Measurements from ENCODE around the gene RELN.
"Not testable (repeated sequence)": the region's sequence is repeated elsewhere in the genome, so short reads cannot be mapped to it uniquely, and the experiment has no call there.

The RELN gene

DNA sequence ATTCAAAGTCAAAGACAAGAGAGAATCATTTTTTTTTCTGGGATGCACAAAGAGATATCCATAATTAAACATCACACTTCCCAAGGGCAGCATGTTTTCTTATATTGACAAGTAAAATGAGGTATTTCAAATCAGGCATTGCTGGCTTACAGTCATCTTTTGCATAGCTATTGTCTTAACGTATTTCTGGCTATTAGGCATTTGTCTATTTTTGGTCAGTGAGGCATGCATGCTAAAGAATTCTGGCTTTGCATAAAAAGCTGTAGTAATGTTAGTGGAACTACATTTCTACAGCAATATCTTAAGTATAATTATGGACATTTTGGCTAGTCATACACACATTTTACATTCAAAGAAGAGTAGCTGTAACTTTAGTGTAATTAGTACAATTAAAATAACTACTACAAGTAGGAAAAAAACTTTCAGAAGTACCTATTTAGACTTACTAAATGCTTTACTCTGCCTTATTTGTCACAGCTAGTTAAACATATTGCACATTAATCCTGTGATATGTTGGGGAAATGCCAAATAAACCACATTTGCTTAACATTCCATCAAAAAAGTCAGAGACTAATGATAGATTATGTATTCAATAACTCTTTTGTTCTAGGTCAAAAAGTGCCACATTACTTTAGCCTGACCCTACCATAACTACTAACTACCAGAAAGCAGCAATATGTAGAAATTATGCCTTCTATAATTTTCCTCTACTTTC, 76.4 kb downstream of the RELN start:
- no peak for DNase-seq (ENCODE audit: extremely low spot score, insufficient read length, low read depth)
- no peak for FAIRE-seq

DNA sequence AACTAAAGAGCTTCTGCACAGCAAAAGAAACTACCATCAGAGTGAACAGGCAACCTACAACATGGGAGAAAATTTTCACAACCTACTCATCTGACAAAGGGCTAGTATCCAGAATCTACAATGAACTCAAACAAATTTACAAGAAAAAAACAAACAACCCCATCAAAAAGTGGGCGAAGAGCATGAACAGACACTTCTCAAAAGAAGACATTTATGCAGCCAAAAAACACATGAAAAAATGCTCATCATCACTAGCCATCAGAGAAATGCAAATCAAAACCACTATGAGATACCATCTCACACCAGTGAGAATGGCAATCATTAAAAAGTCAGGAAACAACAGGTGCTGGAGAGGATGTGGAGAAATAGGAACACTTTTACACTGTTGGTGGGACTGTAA, 78.4 kb downstream of the RELN start:
- not testable (repeated sequence) for FAIRE-seq; DNase-seq (ENCODE audit: extremely low spot score, insufficient read length, low read depth)

DNA sequence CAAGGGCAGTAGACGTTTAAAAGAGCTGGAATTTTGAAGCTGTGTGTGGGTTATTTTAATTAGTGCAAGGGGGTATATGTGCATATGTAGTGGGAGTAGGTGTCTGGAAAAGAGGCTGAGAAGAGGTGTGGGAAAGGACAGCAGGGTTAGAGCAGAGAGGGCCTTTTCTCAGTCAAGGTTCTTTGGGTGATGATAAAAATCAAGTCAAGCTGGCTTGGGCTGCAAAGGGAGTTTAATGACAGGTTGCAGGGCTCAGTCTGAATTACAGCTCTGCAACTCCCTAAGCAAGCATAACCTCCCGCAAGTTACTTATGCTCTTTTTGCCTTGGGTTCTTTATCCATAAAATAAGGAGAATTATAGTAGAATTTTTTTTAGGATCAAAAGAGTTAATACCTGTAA, 83.5 kb downstream of the RELN start:
- no peak for FAIRE-seq
- no peak for DNase-seq (ENCODE audit: extremely low spot score, insufficient read length, low read depth)

DNA sequence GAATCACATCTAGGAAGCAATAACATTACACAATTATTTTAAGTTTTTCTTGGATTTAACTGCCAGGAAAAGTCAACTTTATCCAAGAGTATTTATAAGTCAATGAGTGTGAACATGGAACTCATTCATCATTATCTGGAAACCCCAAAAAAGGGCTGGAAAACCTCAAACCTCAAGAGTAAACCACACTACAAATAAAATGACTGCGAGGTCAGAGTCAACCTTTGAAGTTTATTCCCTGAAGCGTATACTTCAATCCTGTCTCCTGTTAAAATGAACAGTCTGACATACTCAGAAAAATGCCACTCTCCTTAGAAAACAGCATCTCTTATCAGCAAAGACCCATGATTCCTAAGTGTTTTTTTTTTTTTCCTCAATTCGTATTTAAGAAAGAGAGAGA, 86.5 kb downstream of the RELN start:
- no peak for FAIRE-seq
- no peak for DNase-seq (ENCODE audit: extremely low spot score, insufficient read length, low read depth)

DNA sequence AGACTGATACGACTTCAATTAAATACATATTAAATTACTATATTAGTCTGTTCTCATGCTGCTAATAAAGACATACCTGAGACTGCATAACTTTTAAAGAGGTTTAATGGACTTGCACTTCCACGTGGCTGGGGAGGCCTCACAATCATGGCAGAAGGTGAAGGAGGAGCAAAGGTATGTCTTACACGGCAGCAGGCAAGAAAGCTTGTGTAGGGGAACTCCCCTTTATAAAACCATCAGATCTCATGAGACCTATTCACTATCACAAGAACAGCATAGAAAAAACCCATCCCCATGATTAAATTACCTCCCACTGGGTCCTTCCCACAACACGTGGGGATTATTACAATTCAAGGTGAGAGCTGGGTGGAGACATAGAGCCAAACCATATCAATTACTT, 92.6 kb downstream of the RELN start:
- not testable (repeated sequence) for DNase-seq (ENCODE audit: extremely low spot score, insufficient read length, low read depth); FAIRE-seq

DNA sequence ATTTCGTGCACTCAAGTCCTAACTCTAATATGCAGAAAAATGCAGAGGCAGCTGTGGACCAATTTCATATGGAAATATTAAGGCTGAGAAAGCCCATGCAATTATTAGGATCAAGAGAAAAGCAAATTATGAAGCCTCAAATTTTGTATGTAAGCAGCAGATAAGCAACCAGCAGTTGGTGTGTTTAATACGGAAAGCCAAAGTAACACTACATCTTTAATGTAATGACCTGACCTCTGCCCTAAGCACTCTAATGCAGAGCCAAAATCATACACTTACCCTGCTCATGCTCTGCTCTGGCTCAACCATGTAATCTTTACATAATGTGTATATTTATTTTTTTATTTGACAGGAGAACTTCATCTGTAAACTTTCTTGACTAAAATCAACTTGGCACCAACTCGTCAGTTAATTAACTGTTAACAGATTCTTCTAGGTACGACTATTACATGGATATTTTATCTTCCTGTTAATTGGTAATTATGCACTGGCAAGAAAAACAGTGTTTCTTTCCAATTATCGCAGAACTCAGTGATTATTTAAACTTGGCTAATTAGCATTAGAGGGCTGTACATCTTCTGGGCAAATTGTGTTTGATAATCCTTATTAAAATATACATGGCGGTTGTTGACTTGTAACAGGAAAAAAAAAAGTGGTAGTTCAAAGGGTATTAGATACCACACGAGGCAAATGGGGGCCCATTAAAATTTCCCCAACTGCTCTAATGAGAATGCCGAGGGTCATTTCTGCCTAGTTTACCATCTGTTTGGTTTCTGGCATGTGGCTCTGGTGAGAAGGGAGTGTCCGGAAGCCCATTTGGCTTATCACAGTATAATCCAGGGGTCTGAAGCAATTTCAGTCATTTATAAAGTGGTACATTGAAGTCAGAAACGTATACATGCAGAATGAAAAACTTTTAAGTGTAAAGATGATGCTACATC, 94.5 kb downstream of the RELN start:
- FAIRE-seq (no peak), DNase-seq (ENCODE audit: extremely low spot score, insufficient read length, low read depth) (no peak)

DNA sequence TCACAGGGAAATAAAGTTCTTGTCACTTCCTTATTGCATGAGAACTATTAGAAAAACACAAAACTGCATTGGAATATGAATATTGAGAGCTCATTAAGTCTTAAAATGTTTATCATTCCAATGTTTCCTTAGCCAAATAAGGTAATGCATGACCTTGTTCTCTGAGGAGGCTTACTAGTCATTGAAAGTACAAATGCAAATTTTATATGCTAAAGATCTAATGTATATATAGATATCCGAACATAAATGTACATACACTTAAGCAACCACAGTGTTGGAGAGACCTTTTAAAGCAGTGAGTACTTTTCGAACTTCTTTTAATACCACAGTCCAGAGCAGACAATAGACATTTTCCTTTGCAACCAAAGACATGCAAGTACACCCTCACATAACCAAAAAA, 96.1 kb downstream of the RELN start:
- FAIRE-seq, result no peak
- DNase-seq (ENCODE audit: extremely low spot score, insufficient read length, low read depth), result no peak

DNA sequence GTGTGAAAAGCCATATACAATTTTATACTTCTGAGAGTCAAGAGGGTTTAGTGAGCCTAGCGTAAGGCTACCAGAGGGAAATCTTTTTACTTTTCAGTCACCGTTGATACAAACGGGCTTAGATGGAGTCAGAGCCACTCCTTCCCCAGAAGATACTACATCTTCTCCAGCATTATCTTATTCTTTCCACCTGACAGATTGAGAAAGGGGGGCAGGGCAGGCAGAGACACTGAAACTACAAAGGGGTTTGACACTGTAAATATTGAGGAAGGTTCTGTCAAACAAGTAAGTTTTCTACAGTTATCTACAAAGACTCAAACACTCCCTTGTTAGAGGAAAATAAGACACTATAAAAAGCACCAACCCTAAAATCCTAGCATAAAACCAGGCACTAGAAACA, 100.0 kb downstream of the RELN start:
- DNase-seq (ENCODE audit: extremely low spot score, insufficient read length, low read depth) (no peak), FAIRE-seq (no peak)

DNA sequence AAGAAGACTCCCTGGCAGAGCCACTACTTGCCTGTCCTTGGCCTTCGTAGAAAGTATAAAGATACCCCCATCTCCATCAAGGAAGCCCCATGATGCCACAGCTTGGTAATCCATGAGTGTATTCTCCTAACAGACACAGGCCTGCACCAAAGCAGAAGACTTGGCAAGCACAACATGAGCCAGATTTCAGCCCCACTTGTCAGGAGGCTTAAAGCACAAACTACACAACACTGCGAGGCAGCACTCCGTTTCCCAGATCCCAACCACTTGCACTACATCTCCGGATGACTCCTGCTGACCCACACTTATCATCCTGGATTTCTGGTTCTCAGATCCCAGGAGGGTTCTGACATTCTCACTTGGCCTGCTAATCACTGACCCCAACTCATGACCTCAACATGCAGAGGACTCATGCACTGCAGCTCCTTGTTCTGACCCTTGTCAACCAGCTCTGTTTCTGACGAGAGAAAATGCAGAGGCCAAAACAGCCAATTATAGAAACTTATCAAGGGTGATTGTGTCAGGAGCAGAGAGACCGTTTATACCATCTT, 100.8 kb downstream of the RELN start:
- DNase-seq (ENCODE audit: extremely low spot score, insufficient read length, low read depth) (no peak), FAIRE-seq (no peak)

DNA sequence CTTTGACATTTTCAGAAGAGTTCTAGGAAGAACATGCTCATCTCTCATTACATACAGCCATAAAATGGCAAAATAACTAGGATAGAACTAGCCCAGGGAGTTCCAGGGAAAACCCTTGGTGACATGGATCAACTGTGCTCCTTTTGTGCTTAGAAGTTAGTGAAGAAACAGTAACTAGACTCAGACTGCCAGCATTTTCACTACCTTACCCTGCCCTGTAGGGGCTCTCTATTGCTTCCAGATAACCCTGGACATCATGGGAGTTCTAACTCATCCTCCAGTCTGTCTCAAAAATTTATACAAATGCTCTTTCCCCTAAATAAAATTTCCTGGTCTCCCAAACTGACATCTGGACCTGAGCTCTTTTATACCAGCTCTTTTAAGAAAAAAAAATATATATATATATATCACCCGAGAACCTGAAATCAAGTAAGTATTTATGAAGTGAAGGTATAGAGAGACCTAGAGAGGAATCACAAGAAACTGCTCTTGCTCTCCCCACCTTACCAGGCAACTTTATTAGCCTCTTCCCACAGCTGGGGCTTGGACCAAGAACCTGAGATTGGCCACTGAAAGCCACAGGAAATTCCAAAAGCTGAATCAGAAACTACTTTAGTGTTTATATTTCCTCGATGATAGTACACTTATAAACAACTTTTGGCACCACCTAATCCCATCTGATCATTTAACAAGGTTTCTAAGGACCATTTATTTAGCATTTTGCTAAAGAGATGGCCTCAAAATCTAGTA, 101.4 kb downstream of the RELN start:
- DNase-seq (ENCODE audit: extremely low spot score, insufficient read length, low read depth) (no peak), FAIRE-seq (no peak)

DNA sequence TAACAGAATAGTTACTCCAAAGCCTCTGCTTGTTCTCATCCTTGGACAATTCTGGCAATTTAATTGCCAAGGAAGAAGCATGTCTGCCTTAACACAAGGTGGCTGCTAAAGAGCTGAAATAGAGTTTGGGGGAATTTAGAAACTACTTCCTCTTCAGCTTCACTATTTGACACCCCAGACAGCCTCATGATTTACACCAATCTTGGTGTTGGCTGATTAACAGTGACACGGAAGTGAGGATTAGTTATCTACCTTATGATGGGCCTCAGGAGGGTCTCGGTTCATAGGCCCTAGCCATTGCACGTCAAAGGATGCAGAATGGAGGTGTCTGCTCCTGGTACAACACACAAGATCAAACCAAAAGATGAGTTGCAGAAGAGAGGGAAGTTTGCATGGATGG, 102.4 kb downstream of the RELN start:
- no peak for DNase-seq (ENCODE audit: extremely low spot score, insufficient read length, low read depth)
- FAIRE-seq, result no peak

DNA sequence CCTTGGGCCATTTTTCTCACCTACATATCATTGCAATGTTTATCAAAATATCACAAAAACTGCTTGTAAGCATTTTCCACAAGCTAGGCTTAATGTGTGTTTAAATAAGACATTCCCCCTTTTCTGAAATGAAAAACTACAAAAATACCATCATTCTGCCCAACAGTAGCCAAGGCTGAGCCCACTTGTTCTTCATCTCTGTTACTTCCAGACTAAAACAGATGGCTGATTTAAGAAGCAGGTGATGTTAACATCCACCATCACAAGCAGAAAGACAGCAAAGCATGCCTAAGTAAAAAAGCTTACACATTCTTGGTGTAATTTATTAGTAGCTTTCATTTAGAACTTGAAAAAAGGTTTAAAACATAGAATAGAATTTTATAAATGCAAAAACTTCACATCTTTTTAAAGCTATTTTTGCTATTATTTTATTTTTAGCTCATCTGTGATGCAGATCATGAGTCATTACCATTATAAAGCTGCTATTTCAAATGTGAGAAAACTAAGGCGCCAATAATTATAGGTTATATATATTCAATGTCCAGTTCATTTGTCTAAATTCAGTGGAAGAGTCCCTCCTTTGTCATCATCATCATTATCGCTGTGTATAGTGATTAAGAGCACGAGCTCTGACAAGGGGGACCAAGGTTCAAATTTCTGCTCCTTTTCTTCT, 109.4 kb downstream of the RELN start:
- no peak for DNase-seq (ENCODE audit: extremely low spot score, insufficient read length, low read depth)
- no peak for FAIRE-seq

DNA sequence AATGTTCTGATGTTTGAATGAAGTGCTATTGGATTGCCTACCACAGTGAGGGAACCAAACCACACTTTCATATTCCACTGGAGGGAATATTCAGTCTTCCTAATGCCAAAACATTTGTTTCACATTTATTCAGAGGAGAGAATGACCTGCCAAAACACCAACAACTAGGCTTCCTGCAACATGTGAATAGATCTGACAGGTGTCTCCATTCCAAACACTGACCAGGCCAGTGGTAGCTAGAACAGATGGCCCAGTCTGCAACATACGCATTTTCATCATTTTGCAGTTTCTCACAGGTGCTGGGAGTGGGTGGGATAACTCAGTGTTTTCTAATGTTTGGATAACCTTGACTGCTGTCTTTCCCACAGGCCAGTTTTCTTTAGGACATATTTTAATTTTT, 110.0 kb downstream of the RELN start:
- DNase-seq (ENCODE audit: extremely low spot score, insufficient read length, low read depth) (no peak), FAIRE-seq (no peak)

DNA sequence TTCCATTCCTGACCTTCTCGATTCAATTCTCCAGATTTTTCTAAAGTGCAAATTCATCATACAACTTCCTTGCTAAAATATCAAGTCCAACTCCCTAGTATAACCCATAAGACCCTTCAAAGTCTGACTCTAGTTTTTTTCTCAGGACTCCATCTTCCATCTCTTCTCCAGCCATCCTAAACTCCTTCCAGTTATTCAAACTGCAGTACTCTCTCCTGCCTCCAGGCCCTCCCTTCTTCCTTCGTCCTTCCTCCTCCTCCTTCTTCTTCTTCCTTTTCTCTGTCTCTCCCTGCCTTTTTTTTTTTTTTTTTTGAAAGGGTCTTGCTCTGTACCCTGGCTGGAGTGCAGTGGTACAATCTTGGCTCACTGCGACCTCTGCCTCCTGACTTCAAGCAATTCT, 111.9 kb downstream of the RELN start:
- no peak for FAIRE-seq
- DNase-seq (ENCODE audit: extremely low spot score, insufficient read length, low read depth), result no peak

DNA sequence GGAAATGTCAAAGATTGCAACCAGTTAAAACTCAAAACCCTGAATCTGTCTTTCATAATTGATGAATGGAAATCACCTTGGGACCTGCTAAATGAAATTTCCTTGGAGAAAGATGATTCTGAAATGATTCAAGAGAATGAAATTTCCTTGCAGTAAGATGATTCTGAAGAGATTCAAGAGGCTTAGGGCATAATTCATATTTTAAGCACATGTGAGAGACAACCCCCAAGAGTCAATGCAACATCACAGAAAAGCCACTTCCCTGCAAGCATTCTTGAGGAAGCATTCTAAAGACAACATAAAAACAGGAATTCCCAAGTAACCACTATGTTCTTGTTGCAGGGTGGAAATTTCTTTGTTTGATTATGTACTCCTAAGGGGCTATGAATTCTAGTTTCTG, 113.7 kb downstream of the RELN start:
- no peak for DNase-seq (ENCODE audit: extremely low spot score, insufficient read length, low read depth)
- FAIRE-seq, result no peak

DNA sequence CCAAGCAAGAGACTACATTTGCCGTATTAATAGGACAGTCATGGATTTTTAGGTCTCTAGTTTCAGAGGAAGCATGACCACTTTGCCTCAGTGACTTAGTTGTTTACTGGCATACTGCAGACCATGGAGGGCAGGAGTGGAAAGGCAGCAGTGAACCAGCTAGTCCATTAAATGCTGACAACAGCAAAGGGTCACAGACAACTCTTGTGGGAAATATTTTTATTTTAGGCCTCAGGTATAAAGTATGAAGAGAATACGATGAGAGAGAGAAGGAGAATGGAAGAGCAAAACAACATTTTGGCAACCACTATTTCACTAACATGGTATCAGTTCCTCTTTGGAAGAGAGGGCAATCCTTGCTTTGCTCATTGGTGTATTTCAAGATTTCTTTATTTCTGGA, 118.0 kb downstream of the RELN start:
- no peak for FAIRE-seq
- DNase-seq (ENCODE audit: extremely low spot score, insufficient read length, low read depth), result no peak

DNA sequence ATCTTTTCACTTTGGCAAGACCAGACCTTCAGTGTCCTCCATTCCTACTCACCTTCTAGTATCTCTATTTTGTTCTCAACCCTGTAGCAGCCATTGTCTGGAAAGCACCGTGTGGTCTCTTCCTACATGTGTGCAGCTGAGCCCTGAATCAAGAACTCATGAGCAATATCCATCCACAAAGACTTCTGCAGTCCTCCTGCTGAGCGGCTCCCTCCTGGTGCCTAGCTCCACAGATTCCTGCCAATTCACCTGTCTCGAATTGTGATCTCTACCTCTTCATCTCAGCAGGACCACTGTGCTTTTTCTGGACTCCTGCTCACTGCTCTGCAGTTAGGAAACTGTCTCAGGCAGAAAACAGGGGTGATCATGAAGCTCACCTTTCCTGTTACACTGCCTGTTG, 118.8 kb downstream of the RELN start:
- no peak for FAIRE-seq
- DNase-seq (ENCODE audit: extremely low spot score, insufficient read length, low read depth), result no peak

DNA sequence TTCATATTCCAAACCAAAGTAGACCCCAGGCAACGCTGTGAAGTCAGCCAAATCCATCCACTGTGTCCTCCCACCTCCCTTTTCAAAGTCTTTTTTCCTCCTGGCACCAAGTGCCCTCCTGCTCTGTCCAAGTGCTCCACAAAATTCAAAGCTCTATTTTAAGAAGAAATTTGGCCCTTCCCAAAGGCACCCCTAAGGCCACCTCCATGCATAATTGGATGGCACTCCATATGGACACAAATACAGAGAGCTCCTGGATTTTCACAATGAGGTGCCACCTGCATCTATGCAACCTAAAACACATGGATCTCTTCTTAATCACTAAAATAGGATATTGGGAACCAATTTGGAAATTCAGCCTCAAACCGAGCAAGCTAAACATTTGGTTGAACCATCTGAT, 121.6 kb downstream of the RELN start:
- DNase-seq (ENCODE audit: extremely low spot score, insufficient read length, low read depth) (no peak), FAIRE-seq (no peak)

DNA sequence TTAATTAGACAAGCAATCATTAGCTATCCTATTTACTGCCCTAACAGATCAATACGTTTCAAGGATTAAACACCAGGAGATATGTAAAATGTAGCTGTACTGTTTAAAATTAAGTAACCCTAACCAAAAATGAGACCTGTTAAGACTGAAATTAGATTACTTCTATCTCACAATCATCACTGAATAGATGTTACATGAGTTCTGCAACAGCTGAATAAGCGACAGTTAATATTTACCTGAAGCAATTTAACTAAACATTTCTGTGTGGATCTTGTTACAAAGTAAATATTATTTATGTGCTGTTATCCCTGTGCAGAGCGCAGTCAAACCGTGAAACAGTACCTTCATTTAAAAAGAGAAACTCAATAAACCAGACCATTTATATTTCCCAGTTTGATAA, 122.5 kb downstream of the RELN start:
- DNase-seq (ENCODE audit: extremely low spot score, insufficient read length, low read depth) (no peak), FAIRE-seq (no peak)

DNA sequence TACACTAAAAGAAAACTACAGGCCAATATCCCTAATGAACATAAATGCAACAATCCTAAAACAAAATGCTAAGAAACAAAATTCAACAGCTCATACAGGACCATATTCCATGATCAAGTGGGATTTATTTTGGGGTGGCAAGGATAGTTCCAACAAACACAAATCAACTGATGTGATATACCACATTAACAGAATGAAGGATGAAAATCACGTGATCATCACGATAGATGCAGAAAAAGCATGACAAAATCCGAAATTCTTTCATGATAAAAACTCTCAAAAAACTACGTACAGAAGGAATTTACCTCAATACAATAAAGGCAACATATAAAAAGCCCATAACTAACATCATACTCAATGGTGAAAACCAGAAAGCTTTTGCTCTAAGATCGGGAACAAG, 124.0 kb downstream of the RELN start:
- no peak for FAIRE-seq
- no peak for DNase-seq (ENCODE audit: extremely low spot score, insufficient read length, low read depth)
